GM08714 (cell line): ENCODE measurements around the gene PRKAG1.

Experiments used
- H3K4me3 ChIP-seq: fragments of 200-500 bp; sonication (Bioruptor generic); 2 replicates; pipeline ENCODE4 v1.5.1; 2014; ENCODE audit warnings: mild to moderate bottlenecking, low read length, inconsistent platforms
- ZNF274 ChIP-seq: IDR thresholded peaks from 2 replicates; pipeline ENCODE4 v1.6.1; 2012; ENCODE audit warnings: mild to moderate bottlenecking, low read depth, low read length

The PRKAG1 gene

GRCh38 chr12:49030714-49031572 lies 12.4 kb upstream of the PRKAG1 start:
- TF ChIP-seq ZNF274: no peak
- H3K4me3 ChIP-seq: no peak overlapping the region

GRCh38 chr12:49030119-49030518 lies 11.5 kb upstream of the PRKAG1 start:
- H3K4me3 ChIP-seq: no peak overlapping the region
- no peak for TF ChIP-seq ZNF274

- H3K4me3 ChIP-seq: no peak overlapping the region
- no peak for TF ChIP-seq ZNF274
Measured at GRCh38 chr12:49028666-49029275, 10.2 kb upstream of the PRKAG1 start.

- TF ChIP-seq ZNF274: no peak
- H3K4me3 ChIP-seq: no peak overlapping the region
Measured at GRCh38 chr12:49027846-49028555, 9.4 kb upstream of the PRKAG1 start.

GRCh38 chr12:49026678-49027480 lies 8.3 kb upstream of the PRKAG1 start:
- no peak overlapping the region for H3K4me3 ChIP-seq
- no peak for TF ChIP-seq ZNF274

GRCh38 chr12:49026101-49026500 lies 7.5 kb upstream of the PRKAG1 start:
- TF ChIP-seq ZNF274: no peak
- H3K4me3 ChIP-seq: no peak overlapping the region

- H3K4me3 ChIP-seq: no peak overlapping the region
- TF ChIP-seq ZNF274: no peak
Measured at GRCh38 chr12:49025463-49025862, 6.9 kb upstream of the PRKAG1 start.

- TF ChIP-seq ZNF274: no peak
- no peak overlapping the region for H3K4me3 ChIP-seq
Measured at GRCh38 chr12:49024543-49024942, 6.0 kb upstream of the PRKAG1 start.

- no peak overlapping the region for H3K4me3 ChIP-seq
- no peak for TF ChIP-seq ZNF274
Measured at GRCh38 chr12:49023812-49024211, 5.2 kb upstream of the PRKAG1 start.

- H3K4me3 ChIP-seq: no peak overlapping the region
- TF ChIP-seq ZNF274: no peak
Measured at GRCh38 chr12:49022558-49023178, 4.1 kb upstream of the PRKAG1 start.

GRCh38 chr12:49021292-49021915 lies 2.8 kb upstream of the PRKAG1 start:
- no peak overlapping the region for H3K4me3 ChIP-seq
- TF ChIP-seq ZNF274: no peak

GRCh38 chr12:49020441-49020840 lies 1.9 kb upstream of the PRKAG1 start:
- no peak overlapping the region for H3K4me3 ChIP-seq
- TF ChIP-seq ZNF274: no peak
